Right hindlimb (tissue), 1 donor: ENCODE results near the gene FUOM.

Experiments
- DNase-seq: peaks from one replicate; pipeline ENCODE4 v3.0.0-alpha.2; 2018

FUOM gene

DNA sequence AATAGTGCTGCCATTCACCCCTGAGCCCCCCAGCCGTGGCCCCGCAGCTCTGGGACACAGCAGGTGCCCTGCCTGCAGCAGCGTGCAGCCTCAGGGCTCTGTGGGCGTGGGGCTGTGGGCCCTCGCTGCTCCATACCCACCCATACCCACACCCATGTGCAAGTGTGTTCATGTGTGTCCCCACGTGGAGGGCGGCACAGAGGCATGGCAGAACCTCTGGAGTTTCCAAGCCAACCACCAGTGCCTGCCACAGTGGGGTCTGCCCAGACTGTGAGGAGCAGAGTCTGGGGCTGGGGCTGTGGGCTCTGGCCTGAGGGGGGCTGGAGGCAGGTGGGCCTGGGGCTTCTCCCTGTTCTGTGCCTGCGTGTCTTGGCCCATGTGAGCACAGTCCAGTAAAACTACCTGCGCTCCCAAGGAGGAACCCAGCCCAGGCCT, 8.2 kb downstream of the FUOM start:
- no peak for DNase-seq

DNA sequence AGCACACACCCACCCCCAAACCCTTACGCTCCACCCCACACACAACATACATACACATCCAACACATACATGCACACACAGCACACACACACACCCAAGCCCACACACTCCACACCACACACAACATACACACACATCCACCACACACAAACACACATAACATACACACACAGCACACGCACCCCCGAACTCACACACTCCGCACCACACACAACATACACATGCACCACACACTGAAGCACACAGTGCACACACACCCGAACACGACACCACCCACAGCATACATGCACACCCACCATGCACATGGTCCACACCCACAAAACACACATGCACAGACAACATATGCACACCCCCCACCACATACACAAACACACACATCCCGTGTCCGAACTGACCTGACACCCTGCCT, 8.7 kb downstream of the FUOM start:
- DNase-seq, result no peak

DNA sequence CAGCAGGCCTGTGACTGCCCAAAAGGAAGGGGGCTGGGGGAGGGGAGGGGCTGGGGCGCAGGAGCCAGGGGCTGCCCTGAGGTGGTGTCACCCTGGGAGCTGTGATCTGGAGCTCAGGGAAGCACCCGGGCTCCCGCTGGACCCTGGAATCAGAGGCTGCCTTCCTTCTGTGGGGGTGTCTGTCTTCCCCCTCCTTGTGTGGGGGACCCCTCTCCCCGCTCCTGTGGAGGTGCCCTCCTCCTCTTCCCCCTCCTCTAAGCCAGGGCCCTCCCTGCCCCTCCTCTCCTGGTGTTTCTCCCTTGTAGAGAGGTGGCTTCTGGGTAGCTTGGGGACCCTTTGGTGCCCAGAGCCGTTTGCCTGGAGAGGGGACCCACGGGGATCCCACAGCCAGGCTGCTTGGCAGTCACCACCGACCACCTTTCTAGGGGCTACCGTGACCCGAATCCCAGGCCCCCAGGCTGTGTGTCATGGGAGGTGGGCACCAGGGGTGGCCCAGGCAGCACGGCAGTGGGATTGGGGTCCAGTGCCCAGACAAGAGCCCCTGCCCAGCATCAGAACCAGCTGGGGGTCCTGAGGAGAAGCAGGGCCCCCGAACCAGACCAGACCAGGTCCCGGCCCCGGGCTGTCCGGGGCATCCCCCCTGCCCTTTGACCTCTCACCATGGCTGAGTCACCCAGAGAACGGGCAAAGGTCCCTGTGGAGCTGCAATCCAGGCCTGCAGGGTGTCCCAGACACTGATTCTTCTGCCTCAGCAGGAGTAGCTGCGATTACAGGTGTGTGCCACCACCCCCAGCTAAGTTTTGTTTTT, 9.9 kb downstream of the FUOM start:
- no peak for DNase-seq

DNA sequence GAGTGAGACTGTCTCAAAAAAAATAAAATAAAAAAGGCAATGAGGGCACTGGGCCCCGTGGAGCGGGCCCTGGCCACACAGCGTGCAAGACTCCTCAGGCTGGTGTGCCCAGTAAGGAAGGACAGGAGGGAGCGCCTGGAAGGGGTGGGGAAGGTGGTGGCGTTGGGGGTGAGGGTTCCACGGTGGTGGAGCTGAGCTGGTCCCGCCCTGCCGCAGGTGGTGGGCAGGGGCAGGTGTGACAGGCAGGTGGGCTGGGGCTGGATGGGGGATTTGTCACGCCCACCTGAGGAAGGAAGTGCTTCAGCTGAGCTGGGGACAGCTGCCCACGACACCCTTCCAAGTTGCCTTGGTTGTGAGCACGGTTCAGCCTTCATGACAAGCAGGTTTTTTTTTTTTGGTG, 11.4 kb downstream of the FUOM start:
- DNase-seq, result no peak

DNA sequence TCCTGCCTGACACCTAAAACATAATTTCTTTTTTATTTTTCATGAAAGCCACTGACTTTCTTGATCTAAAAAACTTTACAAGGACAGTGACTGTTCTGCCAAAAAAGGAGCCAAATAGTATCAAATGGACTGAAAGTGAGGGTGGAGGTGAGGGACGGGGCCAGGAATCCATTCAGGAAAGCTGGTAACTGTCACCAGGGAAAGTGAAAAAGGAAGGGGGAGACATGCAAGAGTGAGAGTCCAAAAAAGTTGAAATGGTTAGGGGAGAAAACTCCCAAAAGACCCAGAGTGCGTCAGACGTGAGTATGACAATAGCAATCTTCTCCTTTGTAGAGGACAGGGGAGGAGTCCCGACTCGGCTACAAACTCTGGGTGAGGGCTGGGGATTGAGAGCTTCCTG, 13.6 kb downstream of the FUOM start:
- no peak for DNase-seq

DNA sequence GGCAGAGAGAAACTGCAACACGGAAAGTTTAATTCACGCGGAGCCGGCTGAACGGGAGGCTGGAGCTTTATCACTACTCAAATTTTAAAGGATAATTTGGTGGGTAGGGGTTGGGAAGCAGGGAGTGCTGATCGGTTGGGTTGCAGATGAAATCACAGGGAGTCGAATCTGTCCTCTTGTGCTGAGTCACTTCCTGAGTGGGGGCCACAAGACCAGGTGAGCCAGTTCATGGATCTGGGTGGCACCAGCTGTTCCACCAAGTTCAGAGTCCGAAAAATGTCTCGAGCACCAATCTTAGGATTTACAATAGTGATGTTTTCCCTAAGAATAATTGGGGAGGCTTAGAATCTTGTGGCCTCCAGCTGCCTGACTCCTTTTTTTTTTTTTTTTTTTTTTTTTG, 14.3 kb downstream of the FUOM start:
- no peak for DNase-seq

DNA sequence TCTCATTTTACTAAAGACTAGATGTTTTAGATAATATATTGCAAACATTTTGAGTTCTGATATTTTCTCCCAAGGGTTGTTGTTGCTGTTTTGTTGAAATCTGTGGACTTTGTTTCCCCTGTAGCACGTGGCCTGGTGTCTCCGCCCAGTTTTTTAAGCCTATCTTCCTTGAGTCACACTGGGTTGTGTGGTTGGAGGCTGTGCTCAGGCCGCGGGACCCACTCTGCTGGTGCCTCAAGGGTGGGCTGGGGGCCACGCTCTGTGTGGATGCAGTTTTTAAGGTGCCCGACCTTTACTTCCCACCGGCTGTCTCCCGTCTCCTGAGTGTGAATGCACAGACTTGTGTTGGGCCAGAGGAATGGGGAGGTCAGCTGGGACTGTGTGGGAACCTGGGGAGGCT, 14.9 kb downstream of the FUOM start:
- DNase-seq, result no peak

DNA sequence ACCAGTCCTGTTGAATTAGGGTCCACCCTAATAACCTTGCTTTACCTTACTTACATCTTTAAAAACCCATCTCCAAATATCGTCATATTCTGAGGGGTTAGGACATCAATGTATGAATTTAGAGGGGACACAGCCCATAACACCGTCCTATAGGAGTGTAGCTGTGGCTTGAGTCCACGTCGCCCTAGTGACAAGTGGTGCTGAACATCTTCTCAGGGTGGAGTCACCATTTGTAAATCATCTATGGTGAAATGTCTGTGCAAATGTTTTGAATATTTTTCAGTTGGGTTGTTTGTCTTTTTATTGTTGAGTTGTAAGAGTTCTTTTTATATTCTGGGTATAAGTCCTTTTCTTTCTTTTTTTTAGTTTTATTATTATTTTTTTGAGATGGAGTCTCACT, 15.8 kb downstream of the FUOM start:
- no peak for DNase-seq

DNA sequence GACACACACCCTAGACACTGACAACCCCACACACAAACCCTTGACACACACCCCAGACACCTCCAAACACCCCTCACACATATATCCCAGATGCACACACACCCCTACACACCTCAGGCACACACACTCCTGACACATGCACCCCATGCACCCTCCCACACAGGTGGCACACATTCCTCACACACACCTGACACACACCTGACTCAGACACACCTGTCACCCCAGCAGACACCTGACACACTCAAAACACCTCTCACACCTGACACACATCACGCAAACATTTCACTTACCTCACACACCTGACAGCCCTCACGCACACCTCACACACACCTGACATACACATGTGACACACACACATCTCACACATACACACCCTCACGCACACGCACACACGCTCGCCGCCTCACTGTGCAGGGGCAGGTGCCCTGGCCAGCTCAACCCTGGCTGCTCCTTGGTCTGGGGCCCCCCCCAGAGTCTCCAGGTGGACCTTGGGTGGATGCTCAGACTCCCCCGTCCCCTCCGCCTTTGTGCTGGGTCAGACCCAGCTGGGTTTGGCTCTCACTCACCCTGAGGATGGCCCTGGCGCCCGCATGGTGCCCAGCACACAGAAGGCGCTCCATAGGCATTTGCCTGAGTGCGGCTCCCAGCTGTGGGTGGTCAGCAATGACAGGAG, 18.0 kb downstream of the FUOM start:
- no peak for DNase-seq

DNA sequence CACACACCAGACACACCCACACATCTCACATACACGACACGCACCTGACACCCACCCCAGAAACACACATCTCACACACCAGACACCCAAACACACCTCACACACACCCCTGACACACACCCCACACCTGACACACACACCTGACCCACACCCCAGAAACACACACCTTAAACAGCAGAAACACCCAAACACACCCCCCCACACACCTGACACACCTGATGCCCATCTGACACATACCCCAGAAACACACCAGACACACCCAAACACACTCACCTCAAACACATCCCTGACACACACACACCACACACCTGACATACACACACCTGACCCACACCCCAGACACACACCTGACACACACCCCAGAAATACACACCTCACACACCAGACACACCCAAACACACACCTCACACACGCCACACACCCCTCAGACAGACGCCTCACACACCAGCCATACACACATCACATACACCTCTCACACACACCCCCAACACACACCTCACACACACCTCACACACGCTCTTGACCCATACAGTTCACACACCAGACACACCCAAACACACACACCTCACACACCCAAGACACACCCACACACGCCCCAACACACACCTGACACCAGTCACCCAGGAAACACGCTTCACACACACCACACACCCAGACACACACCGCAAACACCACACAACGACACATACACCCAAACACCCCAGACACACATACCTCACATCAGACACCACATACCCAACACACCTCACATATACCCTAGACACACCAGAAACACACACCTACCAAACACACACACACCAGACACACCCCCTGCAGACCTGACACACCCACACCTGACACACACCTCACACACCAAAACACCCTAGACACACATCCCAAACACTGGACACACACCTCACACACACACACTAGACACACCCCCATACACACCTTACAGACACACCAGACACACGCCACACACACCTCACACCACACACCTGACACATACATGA, 19.4 kb downstream of the FUOM start:
- DNase-seq, result no peak

DNA sequence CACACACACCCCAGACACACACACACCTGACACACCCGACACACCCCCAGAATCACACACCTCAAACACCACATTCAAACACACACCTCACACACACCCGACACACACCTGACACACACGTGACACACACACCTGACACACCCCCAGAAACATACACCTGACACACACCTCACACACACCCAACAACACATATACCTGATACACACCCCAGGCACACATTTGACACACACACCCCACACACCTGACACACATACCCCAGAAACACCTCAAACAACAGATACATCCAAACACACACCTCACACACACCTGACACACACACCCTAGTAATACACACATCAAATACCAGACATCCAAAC, 20.5 kb downstream of the FUOM start:
- no peak for DNase-seq

DNA sequence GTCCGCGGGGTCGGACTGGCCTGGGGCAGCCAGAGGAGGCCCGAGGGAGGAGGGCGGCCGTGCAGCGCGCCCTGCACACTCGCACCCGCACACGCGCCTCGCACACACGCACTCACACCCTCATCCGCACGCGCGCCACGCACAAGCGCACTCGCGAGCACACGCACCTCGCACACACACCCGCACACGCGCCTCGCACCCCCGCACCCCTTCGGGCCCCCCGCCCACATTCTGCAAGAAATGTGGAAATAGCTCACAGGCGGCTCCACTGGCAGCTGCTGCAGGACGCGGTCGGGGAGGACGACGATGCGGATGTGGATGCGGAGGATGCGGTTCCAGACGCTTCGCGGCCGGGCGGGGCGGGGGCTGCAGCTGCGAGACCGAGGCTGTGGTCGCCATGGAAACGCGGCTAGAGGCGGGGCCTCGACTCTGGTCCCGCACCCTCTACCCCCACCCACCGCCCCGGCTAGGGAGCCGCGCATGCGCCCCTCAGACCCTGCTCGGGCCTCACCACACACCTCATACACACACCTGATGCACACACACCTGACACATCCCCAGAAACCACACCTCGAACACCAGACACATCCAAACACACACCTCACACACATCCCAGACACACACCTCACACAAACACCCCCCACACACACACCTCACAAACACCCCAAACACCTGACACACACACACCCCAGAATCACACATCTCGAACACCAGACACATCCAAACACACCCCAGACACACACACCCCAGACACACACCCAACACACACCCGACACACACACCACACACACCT, 21.0 kb downstream of the FUOM start, which contains the start of gene CALY:
CALY (minus strand) TSS at position 320 of the 793 bp plus-strand sequence. CDS start 7,907 bp downstream, outside the sequence.
- DNase-seq, result no peak

DNA sequence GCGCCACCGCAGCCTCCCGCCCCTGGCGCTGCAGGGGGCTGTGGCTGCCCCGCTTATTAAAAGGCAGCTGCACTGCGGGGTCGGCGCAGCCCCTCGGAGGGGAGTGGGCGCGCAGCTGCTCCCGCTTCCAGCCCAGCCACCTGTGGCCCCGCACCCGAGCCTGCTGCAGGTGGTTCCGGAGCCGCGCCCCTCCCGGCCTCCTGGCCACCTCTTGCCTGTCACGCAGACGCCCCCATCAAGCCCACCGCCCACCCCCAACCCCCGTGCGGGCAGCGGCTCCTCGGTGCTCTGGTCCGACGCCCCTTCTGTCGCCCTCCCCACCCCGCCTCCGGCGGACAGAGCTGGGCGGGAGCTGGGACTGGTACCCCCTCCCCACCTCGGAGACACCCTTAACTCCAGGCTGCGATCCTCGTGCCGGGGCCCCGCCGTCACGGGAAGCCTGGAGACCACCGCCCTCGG, 21.7 kb downstream of the FUOM start:
- no peak for DNase-seq

DNA sequence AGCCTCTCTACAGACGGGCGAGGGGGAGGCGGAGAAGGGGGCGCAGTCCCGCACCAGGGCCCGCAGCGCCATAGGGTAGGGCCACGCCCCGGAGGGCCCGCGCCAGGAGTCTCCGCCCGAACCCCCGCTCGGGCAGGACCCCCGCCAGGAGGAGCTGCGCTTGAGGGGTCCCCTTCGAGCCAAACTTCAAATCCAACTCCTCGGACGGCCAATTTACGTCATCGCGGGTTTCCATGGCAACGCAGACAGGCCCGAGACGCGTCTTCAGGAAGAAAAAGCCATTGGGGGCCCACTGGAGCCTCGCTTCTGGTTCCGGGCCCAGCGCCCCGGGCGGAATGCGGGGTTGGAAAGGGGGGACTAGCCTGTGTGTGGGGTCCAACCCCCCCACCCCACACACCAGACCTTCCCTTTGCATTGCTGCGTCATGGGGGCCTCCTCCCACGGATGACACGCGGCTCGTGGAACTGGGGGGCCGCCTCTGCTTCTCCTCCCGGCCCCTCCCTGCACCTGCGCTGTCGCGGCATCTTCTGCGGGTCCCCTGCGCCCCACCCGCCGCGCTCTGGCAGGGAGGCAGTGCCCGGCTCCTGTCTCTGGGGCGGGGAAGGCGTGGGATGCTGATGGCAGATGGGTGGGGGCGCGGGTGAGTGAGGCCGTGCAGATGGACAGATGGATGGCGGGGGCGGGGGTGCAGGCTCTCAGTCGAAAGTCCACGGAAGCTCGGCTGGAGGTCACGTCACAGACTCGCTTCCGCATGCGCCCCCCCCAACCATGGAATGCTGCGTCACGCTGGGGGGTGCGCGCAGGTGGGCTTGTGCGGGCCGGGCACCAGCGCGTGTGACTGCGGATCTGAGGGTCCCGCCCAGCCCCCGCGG, 22.3 kb downstream of the FUOM start:
- peak; percentile 79 for DNase-seq

DNA sequence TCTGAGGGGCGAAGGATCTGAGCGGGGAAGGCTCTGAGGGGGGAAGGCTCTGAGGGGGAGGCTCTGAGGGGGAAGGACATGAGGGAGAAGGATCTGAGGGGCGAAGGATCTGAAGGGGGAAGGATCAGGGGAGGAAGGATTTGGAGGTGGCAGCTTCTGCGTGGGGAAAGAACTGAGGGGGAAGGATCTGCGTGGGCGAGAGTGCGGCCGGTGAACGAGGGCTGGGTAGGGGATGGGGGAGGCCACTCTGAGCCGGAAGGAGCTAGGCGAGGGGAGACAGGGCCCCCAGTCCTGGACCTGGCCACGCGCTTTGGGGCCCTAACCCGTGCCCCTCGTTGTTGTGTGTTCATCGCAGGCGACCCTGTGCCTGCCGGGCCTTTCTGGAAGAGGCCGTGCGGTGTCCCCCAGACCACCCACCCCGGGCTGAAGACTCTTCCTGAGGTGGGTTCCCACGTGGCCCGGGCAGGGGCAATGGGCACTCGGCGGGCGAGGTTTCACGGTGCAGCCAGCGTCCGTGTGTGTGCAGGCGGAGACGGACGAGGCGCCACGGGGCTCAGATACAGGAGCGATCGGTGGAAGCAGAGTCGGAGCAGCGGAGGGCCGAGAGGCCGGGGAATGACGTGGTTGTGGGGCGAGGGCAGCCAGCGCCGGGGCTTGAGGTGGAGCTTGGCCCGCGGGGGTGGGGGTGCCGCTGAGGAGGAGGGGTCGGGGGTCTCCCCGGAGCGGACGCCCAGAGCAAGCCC, 23.1 kb downstream of the FUOM start:
- no peak for DNase-seq

DNA sequence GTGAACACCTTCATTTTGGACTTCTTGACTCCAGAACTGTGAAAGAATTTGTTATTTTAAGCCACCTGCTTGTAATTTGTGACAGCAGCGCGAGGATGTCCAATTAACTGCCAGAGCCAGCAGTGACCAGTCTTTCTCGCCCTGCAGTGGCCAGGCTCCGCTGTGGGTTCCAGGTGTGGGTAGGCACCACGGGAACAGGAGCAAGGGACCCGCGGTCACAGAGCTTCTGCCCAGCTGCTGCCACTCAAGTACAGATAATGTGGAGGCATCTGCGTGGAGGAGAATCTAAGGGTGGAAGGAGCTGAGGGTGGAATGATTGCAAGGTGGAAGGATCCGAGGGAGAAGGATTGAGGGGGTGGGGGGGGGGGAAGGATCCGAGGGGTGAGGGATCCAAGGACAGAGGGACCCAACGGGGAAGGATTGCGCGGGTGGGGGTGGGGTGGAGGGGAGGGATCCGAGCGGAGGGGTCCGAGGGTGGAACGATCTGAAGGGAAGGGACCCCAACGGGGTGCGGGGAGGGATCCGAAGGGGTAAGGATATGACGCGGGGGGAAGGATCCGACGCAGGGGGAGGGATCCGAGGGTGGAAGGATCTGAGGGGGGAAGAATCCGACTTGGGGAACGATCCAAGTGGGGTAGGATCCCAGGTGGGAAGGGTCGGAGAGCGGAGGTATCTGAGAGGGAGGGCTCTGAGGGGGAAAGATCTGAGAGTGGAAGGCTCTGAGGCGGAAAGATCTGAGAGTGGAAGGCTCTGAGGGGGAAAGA, 24.7 kb downstream of the FUOM start:
- DNase-seq, result no peak

DNA sequence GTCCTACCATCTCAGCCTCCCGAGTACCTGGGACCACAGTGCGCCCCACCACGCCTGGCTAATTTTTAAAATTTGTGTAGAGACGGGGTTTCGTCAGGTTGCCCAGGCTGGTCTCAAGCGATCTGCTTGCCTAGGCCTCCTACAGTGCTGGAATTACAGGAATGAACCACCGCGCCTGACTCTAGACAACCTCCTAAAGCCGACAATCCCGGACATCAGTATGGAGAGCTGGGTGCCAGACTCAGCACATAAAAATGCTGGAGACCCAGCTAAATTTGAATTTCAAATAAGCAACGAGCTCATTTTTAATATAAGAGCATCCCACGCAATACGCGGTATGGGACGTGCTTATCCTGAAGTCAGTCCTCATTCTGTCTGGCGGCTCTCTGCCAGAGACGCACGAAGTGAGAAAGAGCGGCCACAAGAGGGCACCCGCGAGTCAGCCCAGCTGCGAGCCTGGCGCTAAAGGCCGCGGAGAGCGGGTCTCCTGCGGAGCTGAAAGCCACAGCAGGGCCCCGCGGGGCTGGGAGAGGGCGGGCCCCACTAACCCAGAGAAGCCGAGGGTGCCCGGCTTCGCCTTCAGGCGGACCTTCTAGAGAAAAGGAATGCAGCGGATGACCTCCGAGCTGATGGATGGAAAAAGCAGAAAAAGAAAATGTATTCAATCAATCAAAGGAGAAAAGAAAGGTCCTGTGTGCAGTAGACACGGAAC, 28.2 kb downstream of the FUOM start:
- peak; percentile 88 for DNase-seq

DNA sequence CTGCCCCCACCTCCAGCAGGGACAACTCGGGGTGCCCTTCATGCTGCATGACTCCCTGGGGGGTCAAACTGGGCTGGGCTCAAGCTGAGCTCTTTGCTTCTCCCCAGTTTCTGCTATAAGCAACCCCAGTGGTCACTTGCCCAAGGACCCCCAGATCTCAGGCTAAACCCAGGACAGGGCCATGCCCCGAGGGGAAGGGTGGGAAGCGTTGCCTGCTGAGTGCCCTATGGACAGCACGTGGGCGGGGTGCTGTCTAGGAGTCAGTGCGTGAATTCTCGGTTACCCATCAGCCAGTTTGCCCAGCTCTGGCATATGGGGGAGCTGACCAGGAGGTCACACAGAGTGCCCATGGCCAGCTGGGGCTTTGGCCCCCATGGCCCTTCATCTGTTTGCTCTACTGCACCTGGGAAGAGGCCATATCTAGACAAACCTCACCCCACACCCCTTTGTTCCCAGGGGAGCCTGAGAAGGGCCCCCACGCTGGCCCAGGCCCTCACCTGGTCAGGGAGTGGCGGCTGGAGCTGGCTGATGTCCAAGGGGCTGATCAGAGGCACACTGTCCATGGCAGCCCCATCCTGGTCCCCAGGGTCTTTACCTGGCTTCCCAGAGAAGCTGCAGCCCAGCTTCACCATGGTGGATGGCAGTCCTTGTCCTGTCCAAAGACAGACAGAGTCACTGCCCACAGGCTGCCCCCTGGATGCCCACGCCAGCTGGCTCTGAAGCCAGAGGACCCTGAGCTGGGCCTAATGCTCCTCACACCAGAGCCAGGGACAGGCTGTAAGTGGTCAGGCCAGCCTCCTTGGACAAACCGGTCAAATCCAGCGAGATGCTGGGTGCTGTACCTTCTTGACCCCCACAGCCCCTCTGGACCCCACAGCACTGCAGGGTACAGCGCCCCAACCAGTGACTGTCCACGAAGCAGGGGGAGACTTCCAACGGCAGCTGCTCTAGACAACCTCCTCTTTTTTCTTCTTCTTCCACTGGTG, 29.2 kb downstream of the FUOM start:
- DNase-seq, result peak; percentile 22
